Neuronal stem cell (in vitro differentiated cells): ENCODE measurements around the gene CYP20A1. TPM values are rescaled to one million over a fixed set of nuclear protein-coding genes. Genes with fewer than 3 reads are reported as not detected.
A peak's percentile ranks its signal among the peaks of the same experiment; 100 is the strongest.
"Not testable (repeated sequence)": the region's sequence is repeated elsewhere in the genome, so short reads cannot be mapped to it uniquely, and the experiment has no call there.

Source experiments
- DNase-seq: peaks from one replicate; pipeline ENCODE4 v3.0.0-alpha.2; 2013; ENCODE audit warnings: low spot score
- H2AFZ ChIP-seq: one replicate; pipeline ENCODE4 v1.6.1; 2013; ENCODE audit warnings: mild to moderate bottlenecking, low read length, inconsistent platforms
- H2AK5ac ChIP-seq: 2 replicates; pipeline ENCODE4 v1.6.1; 2013; ENCODE audit warnings: low read depth, mild to moderate bottlenecking, inconsistent platforms, low read length, moderate library complexity, mixed read lengths
- H2BK120ac ChIP-seq: 2 replicates; pipeline ENCODE4 v1.6.1; 2013; ENCODE audit warnings: low read depth, mild to moderate bottlenecking, inconsistent platforms, low read length, moderate library complexity, mixed read lengths
- H2BK12ac ChIP-seq: one replicate; pipeline ENCODE4 v1.6.1; 2013; ENCODE audit warnings: low read length, inconsistent platforms
- H2BK15ac ChIP-seq: 2 replicates; pipeline ENCODE4 v1.6.1; 2013; ENCODE audit warnings: mild to moderate bottlenecking, low read length, inconsistent platforms, mixed read lengths
- H2BK5ac ChIP-seq: one replicate; pipeline ENCODE4 v1.6.1; 2013; ENCODE audit warnings: inconsistent platforms, mild to moderate bottlenecking, low read length, moderate library complexity
- H3K14ac ChIP-seq: one replicate; pipeline ENCODE4 v1.6.1; 2013; ENCODE audit warnings: low read length, inconsistent platforms
- H3K18ac ChIP-seq: 2 replicates; pipeline ENCODE4 v1.6.1; 2013; ENCODE audit warnings: low read length, inconsistent platforms
- H3K23ac ChIP-seq: 2 replicates; pipeline ENCODE4 v1.6.1; 2013; ENCODE audit warnings: low read depth, mild to moderate bottlenecking, mixed read lengths, low read length, inconsistent platforms; ENCODE audit not compliant: poor library complexity
- H3K27ac ChIP-seq: replicated peaks from 3 replicates; pipeline ENCODE4 v1.5.1; 2013; ENCODE audit warnings: low read length, inconsistent platforms
- H3K27me3 ChIP-seq, 3 experiments: 2 replicates each; pipeline ENCODE4 v1.6.1; 2013; ENCODE audit warnings: low read length in 3 of 3, mild to moderate bottlenecking in 2 of 3, inconsistent platforms in 1 of 3, low read depth in 1 of 3, mixed read lengths in 1 of 3, moderate library complexity in 1 of 3; ENCODE audit not compliant: control insufficient read depth in 3 of 3, insufficient read depth in 3 of 3
- H3K36me3 ChIP-seq, 2 donors: replicated peaks in 1 of 2; 2 replicates each; pipeline ENCODE4 v1.6.1; 2013; ENCODE audit warnings: low read length in 2 of 2; ENCODE audit not compliant: control insufficient read depth in 2 of 2, insufficient read depth in 2 of 2
- H3K4ac ChIP-seq: 2 replicates; pipeline ENCODE4 v1.6.1; 2013; ENCODE audit warnings: inconsistent platforms, mild to moderate bottlenecking, low read length, moderate library complexity
- H3K4me1 ChIP-seq, 2 donors: 1 replicate in 1 of 2; 2 replicates in 1 of 2; pipeline ENCODE4 v1.6.1; 2013; ENCODE audit warnings: low read length in 2 of 2, low read depth in 1 of 2; ENCODE audit not compliant: control insufficient read depth in 2 of 2, insufficient read depth in 1 of 2
- H3K4me2 ChIP-seq: one replicate; pipeline ENCODE4 v1.6.1; 2013; ENCODE audit warnings: mild to moderate bottlenecking, low read length, inconsistent platforms; ENCODE audit not compliant: insufficient read depth, poor library complexity, severe bottlenecking
- H3K4me3 ChIP-seq, 2 donors: 2 replicates each; pipeline ENCODE4 v1.5.1; 2013; ENCODE audit warnings: low read length in 2 of 2, mild to moderate bottlenecking in 2 of 2, inconsistent platforms in 1 of 2, moderate library complexity in 1 of 2
- H3K79me1 ChIP-seq: one replicate; pipeline ENCODE4 v1.6.1; 2013; ENCODE audit warnings: low read depth, mild to moderate bottlenecking, inconsistent platforms, low read length, moderate library complexity
- H3K9ac ChIP-seq: one replicate; pipeline ENCODE4 v1.6.1; 2013; ENCODE audit warnings: mild to moderate bottlenecking, low read depth, low read length, inconsistent platforms; ENCODE audit not compliant: poor library complexity
- H3K9me3 ChIP-seq, 2 donors: replicated peaks in 1 of 2; 2 replicates each; pipeline versions ENCODE3 to v1.6.1; 2013; ENCODE audit warnings: low read length in 2 of 2, mild to moderate bottlenecking in 2 of 2, inconsistent platforms in 1 of 2, low read depth in 1 of 2, mixed read lengths in 1 of 2, moderate library complexity in 1 of 2; ENCODE audit not compliant: control insufficient read depth in 2 of 2, insufficient read depth in 1 of 2
- H4K8ac ChIP-seq: one replicate; pipeline ENCODE4 v1.6.1; 2013; ENCODE audit warnings: low read depth, mild to moderate bottlenecking, inconsistent platforms, low read length, moderate library complexity
- H4K91ac ChIP-seq: one replicate; pipeline ENCODE4 v1.6.1; 2013; ENCODE audit warnings: low read length, low read depth, mild to moderate bottlenecking, inconsistent platforms; ENCODE audit not compliant: poor library complexity
- WGBS, 2 donors: extraction: QIAGEN DNeasy Blood & Tissue Kit; methylation state at CpG; one replicate each; pipeline ENCODE4 v1.1.7; 2013; ENCODE audit warnings: missing lambda C conversion rate in 2 of 2, mixed read lengths in 1 of 2; ENCODE audit not compliant: insufficient read length in 2 of 2, insufficient replicate concordance in 1 of 2; ENCODE audit errors: extremely low coverage in 2 of 2; 5-methylcytosine and 5-hydroxymethylcytosine counted together
- polyA plus RNA-seq, 2 experiments: library from polyadenylated mRNA; stranded (reverse); fragments of 200-250 nt; gene quantifications; one replicate each; pipeline ENCODE4 v1.2.3, GENCODE V29; 2013

Gene CYP20A1, protein sequence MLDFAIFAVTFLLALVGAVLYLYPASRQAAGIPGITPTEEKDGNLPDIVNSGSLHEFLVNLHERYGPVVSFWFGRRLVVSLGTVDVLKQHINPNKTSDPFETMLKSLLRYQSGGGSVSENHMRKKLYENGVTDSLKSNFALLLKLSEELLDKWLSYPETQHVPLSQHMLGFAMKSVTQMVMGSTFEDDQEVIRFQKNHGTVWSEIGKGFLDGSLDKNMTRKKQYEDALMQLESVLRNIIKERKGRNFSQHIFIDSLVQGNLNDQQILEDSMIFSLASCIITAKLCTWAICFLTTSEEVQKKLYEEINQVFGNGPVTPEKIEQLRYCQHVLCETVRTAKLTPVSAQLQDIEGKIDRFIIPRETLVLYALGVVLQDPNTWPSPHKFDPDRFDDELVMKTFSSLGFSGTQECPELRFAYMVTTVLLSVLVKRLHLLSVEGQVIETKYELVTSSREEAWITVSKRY
- polyA plus RNA-seq (2013, experiment 1 of 2): 8.1 TPM
- polyA plus RNA-seq (2013, experiment 2 of 2): 9.2 TPM

DNA sequence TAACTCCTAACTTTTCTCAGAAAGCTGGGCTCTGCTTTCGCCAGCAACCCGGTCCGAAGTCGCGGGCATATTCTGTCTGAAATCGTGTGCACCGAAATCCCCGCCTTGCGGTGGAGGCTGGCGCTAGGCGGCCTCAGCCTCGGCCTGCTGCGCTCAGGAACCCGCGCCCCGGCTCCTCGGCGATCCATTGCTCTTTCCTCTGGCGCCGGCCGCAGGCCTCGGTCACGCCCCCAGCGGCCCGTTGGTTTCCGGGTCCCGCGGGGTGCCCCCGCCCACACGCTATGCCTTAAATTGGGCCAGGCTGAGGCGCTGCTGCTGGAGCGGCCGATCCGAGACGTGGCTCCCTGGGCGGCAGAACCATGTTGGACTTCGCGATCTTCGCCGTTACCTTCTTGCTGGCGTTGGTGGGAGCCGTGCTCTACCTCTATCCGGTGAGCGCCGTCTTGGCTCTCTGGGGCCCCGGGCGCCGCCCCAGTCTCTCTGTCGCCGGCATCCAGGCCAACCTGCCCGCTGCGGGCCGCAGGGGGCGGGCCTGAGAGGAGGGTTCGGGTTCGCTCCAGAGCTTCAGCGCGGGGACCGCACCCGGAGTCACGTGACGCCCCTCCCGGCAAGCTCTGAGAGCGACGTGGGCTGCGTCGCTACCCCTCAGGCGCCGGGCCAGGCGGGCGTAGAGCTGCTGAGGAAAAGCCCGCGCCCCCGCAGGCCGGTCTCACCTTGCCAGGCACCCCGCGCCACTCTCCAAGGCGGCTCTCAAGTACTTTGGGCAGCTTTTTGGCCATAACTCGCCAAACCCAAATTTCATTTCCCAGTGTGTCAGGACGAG is at the start of gene CYP20A1:
CYP20A1 (plus strand) TSS at position 315 of the 823 bp plus-strand sequence; CDS start at position 360, 45 bp downstream.
- H3K9me3 ChIP-seq: no peaks in the 10 kb centered on the region
- peak within 1 kb of the TSS; percentile 99 for H3K27ac ChIP-seq
- no CpG with 5 or more reads among the region's 80 CpGs for WGBS, 2 donors

DNA sequence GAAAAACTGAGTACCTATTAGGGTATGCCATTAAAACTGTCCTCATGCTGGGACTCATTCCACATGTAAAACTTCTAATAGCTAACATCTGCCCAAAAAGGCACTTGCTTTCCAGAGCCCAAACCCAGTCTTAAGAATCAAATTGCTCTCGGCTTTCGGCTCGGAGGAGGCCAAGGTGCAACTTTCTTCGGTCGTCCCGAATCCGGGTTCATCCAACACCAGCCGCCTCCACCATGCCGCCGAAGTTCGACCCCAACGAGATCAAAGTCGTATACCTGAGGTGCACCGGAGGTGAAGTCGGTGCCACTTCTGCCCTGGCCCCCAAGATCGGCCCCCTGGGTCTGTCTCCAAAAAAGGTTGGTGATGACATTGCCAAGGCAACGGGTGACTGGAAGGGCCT is 48.3 kb upstream of the CYP20A1 start:
- H3K4me2 ChIP-seq, H3K23ac ChIP-seq, H2AK5ac ChIP-seq, H2BK5ac ChIP-seq, H3K18ac ChIP-seq, H3K4me1 ChIP-seq, H2BK12ac ChIP-seq, H2BK120ac ChIP-seq, H3K9ac ChIP-seq, H3K27me3 ChIP-seq, H4K91ac ChIP-seq, H3K27ac ChIP-seq, H3K79me1 ChIP-seq, H3K4me3 ChIP-seq, DNase-seq, H3K4ac ChIP-seq, H2AFZ ChIP-seq, H3K9me3 ChIP-seq, H3K14ac ChIP-seq, H4K8ac ChIP-seq, H2BK15ac ChIP-seq: not testable (repeated sequence)
- peaks cover 1 to 23% of the 10 kb centered on the region in 2 donors for H3K36me3 ChIP-seq
- no CpG with 5 or more reads among the region's 17 CpGs for WGBS, 2 donors

More for the DNA sequence above, at the start of gene CYP20A1:
- peak within 1 kb of the TSS; percentile 73 for H2AK5ac ChIP-seq
- H2AFZ ChIP-seq: peak within 1 kb of the TSS; percentile 100
- H3K4ac ChIP-seq: no peak within 1 kb of the TSS
- no peak within 1 kb of the TSS for H4K8ac ChIP-seq
- no peaks in the 10 kb centered on the region for H3K27me3 ChIP-seq
- peak within 1 kb of the TSS; percentile 89 for H2BK5ac ChIP-seq
- H2BK15ac ChIP-seq: no peak within 1 kb of the TSS
- H4K91ac ChIP-seq: no peak within 1 kb of the TSS
- H2BK12ac ChIP-seq: no peak within 1 kb of the TSS
- peak within 1 kb of the TSS; percentile 89 for H3K9ac ChIP-seq
- H3K14ac ChIP-seq: peak within 1 kb of the TSS; percentile 31
- peak within 1 kb of the TSS; percentile 99 for H3K18ac ChIP-seq
- H3K4me1 ChIP-seq: peaks cover 2 to 3% of the 10 kb centered on the region in 2 donors
- no peak within 1 kb of the TSS for H2BK120ac ChIP-seq
- DNase-seq: peak; percentile 92
- H3K79me1 ChIP-seq: peaks cover 2% of the 10 kb centered on the region
- peak within 1 kb of the TSS; percentile 75 for H3K4me2 ChIP-seq
- peak within 1 kb of the TSS; percentile 92 for H3K23ac ChIP-seq
- H3K36me3 ChIP-seq: peaks cover 0 to 27% of the 10 kb centered on the region in 2 donors
- H3K4me3 ChIP-seq: peak within 1 kb of the TSS; percentile 68 to 93

DNA sequence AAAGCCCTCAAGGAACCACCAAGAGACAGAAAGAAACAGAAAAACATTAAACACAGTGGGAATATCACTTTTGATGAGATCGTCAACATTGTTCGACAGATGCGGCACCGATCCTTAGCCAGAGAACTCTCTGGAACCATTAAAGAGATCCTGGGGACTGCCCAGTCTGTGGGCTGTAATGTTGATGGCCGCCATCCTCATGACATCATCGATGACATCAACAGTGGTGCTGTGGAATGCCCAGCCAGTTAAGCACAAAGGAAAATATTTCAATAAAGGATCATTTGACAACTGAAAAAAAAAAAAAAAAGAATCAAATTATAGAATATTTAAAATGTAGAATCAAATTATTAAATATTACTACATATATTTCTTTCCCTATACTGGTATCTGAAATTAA is 47.8 kb upstream of the CYP20A1 start:
- H3K79me1 ChIP-seq, H3K4me3 ChIP-seq, H3K27me3 ChIP-seq, H4K91ac ChIP-seq, H2BK15ac ChIP-seq, H2BK5ac ChIP-seq, H3K4me2 ChIP-seq, DNase-seq, H2BK12ac ChIP-seq, H2AK5ac ChIP-seq, H3K14ac ChIP-seq, H2AFZ ChIP-seq, H2BK120ac ChIP-seq, H3K9me3 ChIP-seq, H3K23ac ChIP-seq, H3K4ac ChIP-seq, H3K18ac ChIP-seq, H3K9ac ChIP-seq, H4K8ac ChIP-seq, H3K4me1 ChIP-seq, H3K27ac ChIP-seq: not testable (repeated sequence)
- WGBS, 2 donors: no CpG with 5 or more reads among the region's 6 CpGs
- peaks cover 1 to 22% of the 10 kb centered on the region in 2 donors for H3K36me3 ChIP-seq

DNA sequence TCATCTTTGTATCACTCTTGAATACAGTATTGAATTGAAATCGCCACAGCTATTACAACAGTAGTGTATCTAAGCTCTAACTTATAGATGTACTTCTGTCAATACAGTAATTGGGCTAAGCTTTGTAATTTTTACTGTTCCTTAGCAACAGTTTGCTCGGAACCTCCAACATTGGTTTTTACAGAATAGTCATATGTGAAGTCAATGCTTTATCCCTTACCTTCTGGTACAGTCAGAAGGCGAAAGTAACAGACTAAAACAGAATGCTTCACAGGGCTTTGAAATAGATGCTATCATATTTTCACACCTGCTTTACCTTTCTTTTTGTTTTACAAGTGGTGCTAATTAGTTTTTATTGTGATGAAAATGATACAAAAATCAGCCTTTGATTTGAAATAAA is 46.9 kb upstream of the CYP20A1 start:
- H3K23ac ChIP-seq: no peak overlapping the region
- H3K36me3 ChIP-seq: peaks cover 1 to 19% of the 10 kb centered on the region in 2 donors
- H3K27ac ChIP-seq: no peak overlapping the region
- H3K27me3 ChIP-seq: no peaks in the 10 kb centered on the region
- H4K8ac ChIP-seq: no peak overlapping the region
- no peaks in the 10 kb centered on the region for H3K79me1 ChIP-seq
- H3K14ac ChIP-seq: no peak overlapping the region
- no peak overlapping the region for H4K91ac ChIP-seq
- H3K4me3 ChIP-seq: no peak overlapping the region
- no peak overlapping the region for H3K9ac ChIP-seq
- no peak overlapping the region for H3K4ac ChIP-seq
- H2AFZ ChIP-seq: no peak overlapping the region
- H2BK5ac ChIP-seq: no peak overlapping the region
- no peak overlapping the region for H2BK15ac ChIP-seq
- H3K18ac ChIP-seq: no peak overlapping the region
- no peak for DNase-seq
- H3K4me1 ChIP-seq: no peaks in the 10 kb centered on the region
- H3K4me2 ChIP-seq: no peak overlapping the region
- no peak overlapping the region for H2BK12ac ChIP-seq
- H2BK120ac ChIP-seq: no peak overlapping the region
- no peak overlapping the region for H2AK5ac ChIP-seq
- WGBS, 2 donors: no CpG with 5 or more reads among the region's 3 CpGs
- no peaks in the 10 kb centered on the region for H3K9me3 ChIP-seq
